Measurements from ENCODE around the gene MYRFL.

DNA sequence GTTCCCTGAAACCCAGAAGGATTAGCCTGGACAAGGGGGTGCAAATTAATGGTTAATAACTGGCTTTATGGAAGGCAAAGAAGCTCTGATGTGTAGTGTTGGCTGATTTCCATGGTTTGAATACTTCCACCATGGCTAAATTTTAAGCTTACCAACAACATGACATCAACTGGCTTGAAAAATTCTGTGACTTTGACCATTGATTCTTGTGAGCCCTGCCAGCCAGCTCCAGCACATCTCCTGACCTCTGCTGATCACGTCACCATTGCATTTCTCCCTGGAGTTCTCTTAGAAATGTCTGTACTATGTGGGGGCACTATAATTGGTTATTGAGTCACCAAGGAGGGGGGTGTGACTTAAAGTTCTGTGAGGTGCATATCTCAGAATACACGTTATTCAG lies 171.2 kb downstream of the MYRFL start:
- TF ChIP-seq CHD2 (IDR thresholded peaks at IDR 0.05; ENCODE audit: low read length, partially characterized antibody) (no peak), RAD21 (IDR thresholded peaks at IDR 0.05; ENCODE audit: low read length) (no peak), FOXJ3 (CRISPR knock-in tag; IDR thresholded peaks at IDR 0.05) (no peak), ELF1 (IDR thresholded peaks at IDR 0.05) (no peak), TCF12 (IDR thresholded peaks at IDR 0.05) (no peak), RCOR1 (IDR thresholded peaks at IDR 0.05; ENCODE audit: low read length) (no peak), EZH2phosphoT487 (IDR thresholded peaks at IDR 0.05; ENCODE audit: borderline replicate concordance, low read depth) (no peak), PBX3 (IDR thresholded peaks at IDR 0.05) (no peak)
- TF ChIP-seq, protein P1, sequence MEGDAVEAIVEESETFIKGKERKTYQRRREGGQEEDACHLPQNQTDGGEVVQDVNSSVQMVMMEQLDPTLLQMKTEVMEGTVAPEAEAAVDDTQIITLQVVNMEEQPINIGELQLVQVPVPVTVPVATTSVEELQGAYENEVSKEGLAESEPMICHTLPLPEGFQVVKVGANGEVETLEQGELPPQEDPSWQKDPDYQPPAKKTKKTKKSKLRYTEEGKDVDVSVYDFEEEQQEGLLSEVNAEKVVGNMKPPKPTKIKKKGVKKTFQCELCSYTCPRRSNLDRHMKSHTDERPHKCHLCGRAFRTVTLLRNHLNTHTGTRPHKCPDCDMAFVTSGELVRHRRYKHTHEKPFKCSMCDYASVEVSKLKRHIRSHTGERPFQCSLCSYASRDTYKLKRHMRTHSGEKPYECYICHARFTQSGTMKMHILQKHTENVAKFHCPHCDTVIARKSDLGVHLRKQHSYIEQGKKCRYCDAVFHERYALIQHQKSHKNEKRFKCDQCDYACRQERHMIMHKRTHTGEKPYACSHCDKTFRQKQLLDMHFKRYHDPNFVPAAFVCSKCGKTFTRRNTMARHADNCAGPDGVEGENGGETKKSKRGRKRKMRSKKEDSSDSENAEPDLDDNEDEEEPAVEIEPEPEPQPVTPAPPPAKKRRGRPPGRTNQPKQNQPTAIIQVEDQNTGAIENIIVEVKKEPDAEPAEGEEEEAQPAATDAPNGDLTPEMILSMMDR (IDR thresholded peaks at IDR 0.05) = no peak
- TF ChIP-seq, protein P2, sequence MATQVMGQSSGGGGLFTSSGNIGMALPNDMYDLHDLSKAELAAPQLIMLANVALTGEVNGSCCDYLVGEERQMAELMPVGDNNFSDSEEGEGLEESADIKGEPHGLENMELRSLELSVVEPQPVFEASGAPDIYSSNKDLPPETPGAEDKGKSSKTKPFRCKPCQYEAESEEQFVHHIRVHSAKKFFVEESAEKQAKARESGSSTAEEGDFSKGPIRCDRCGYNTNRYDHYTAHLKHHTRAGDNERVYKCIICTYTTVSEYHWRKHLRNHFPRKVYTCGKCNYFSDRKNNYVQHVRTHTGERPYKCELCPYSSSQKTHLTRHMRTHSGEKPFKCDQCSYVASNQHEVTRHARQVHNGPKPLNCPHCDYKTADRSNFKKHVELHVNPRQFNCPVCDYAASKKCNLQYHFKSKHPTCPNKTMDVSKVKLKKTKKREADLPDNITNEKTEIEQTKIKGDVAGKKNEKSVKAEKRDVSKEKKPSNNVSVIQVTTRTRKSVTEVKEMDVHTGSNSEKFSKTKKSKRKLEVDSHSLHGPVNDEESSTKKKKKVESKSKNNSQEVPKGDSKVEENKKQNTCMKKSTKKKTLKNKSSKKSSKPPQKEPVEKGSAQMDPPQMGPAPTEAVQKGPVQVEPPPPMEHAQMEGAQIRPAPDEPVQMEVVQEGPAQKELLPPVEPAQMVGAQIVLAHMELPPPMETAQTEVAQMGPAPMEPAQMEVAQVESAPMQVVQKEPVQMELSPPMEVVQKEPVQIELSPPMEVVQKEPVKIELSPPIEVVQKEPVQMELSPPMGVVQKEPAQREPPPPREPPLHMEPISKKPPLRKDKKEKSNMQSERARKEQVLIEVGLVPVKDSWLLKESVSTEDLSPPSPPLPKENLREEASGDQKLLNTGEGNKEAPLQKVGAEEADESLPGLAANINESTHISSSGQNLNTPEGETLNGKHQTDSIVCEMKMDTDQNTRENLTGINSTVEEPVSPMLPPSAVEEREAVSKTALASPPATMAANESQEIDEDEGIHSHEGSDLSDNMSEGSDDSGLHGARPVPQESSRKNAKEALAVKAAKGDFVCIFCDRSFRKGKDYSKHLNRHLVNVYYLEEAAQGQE (IDR thresholded peaks at IDR 0.05; ENCODE audit: low read depth, low read length) = no peak

Measured in SK-N-SH (cell line).